Central memory CD8-positive, alpha-beta T cell (primary cell): ENCODE measurements around the gene TOLLIP.
"Not testable (repeated sequence)": the region's sequence is repeated elsewhere in the genome, so short reads cannot be mapped to it uniquely, and the experiment has no call there.

Experiments used
- ATAC-seq: fragments of 150-1000 bp; cut with Tn5 transposase; replicated peaks from 2 replicates; pipeline ENCODE4 v1.10.0; 2022; ENCODE audit warnings: mild to moderate bottlenecking, moderate FRiP score, moderate number of reproducible peaks; ENCODE audit not compliant: poor library complexity, severe bottlenecking; ENCODE audit errors: extremely low read depth
- DNase-seq, 2 donors: peaks; one replicate each; pipeline ENCODE4 v3.0.0; 2021; ENCODE audit warnings: low spot score in 2 of 2
- H3K27ac Mint-ChIP-seq: one replicate; pipeline ENCODE4 v1.8.0; 2022; ENCODE audit warnings: low read depth, mild to moderate bottlenecking, moderate library complexity, mixed read lengths
- H3K27me3 Mint-ChIP-seq: one replicate; pipeline ENCODE4 v1.8.0; 2022; ENCODE audit warnings: mixed read lengths
- H3K36me3 Mint-ChIP-seq: one replicate; pipeline ENCODE4 v1.8.0; 2022; ENCODE audit warnings: mild to moderate bottlenecking, moderate library complexity, mixed read lengths; ENCODE audit not compliant: insufficient read depth
- H3K4me1 Mint-ChIP-seq: one replicate; pipeline ENCODE4 v1.8.0; 2022; ENCODE audit warnings: mixed read lengths
- H3K4me3 Mint-ChIP-seq: one replicate; pipeline ENCODE4 v1.8.0; 2022; ENCODE audit warnings: mild to moderate bottlenecking, moderate library complexity, mixed read lengths
- H3K9me3 Mint-ChIP-seq: one replicate; pipeline ENCODE4 v1.8.0; 2022; ENCODE audit warnings: mixed read lengths

Gene TOLLIP

DNA sequence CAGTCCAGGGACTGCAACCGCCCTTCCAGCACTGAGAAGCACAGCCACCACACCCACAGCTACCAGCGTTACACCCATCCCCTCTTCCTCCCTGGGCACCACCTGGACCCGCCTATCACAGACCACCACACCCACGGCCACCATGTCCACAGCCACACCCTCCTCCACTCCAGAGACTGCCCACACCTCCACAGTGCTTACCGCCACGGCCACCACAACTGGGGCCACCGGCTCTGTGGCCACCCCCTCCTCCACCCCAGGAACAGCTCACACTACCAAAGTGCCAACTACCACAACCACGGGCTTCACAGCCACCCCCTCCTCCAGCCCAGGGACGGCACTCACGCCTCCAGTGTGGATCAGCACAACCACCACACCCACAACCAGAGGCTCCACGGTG, 66.7 kb downstream of the TOLLIP start:
- not testable (repeated sequence) for H3K4me1 Mint-ChIP-seq, H3K4me3 Mint-ChIP-seq, H3K27me3 Mint-ChIP-seq, H3K36me3 Mint-ChIP-seq, ATAC-seq, H3K27ac Mint-ChIP-seq, DNase-seq, H3K9me3 Mint-ChIP-seq

DNA sequence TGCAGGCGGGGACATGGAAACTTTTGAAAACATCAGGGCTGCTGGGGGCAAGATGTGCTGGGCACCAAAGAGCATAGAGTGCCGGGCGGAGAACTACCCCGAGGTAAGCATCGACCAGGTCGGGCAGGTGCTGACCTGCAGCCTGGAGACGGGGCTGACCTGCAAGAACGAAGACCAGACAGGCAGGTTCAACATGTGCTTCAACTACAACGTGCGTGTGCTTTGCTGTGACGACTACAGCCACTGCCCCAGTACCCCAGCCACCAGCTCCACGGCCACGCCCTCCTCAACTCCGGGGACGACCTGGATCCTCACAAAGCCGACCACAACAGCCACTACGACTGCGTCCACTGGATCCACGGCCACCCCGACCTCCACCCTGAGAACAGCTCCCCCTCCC, 67.1 kb downstream of the TOLLIP start:
- Mint-ChIP-seq H3K36me3 (no peaks in the 10 kb centered on the region), H3K4me3 (no peak overlapping the region), H3K9me3 (no peaks in the 10 kb centered on the region), H3K4me1 (no peaks in the 10 kb centered on the region), H3K27me3 (no peaks in the 10 kb centered on the region), H3K27ac (no peak overlapping the region)
- ATAC-seq: no peak
- DNase-seq: no peak

DNA sequence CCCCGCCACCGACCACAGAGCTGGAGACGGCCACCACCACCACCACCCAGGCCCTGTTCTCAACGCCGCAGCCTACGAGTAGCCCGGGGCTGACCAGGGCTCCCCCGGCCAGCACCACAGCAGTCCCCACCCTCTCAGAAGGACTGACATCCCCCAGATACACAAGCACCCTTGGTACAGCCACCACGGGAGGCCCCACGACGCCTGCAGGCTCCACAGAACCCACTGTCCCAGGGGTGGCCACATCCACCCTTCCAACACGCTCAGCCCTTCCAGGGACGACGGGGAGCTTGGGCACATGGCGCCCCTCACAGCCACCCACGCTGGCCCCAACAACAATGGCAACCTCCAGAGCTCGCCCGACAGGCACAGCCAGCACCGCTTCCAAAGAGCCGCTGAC, 67.7 kb downstream of the TOLLIP start:
- no peaks in the 10 kb centered on the region for H3K4me1 Mint-ChIP-seq
- ATAC-seq (no peak), DNase-seq (no peak)
- H3K27me3 Mint-ChIP-seq: no peaks in the 10 kb centered on the region
- H3K27ac Mint-ChIP-seq: no peak overlapping the region
- no peak overlapping the region for H3K4me3 Mint-ChIP-seq
- H3K36me3 Mint-ChIP-seq: no peaks in the 10 kb centered on the region
- no peaks in the 10 kb centered on the region for H3K9me3 Mint-ChIP-seq

DNA sequence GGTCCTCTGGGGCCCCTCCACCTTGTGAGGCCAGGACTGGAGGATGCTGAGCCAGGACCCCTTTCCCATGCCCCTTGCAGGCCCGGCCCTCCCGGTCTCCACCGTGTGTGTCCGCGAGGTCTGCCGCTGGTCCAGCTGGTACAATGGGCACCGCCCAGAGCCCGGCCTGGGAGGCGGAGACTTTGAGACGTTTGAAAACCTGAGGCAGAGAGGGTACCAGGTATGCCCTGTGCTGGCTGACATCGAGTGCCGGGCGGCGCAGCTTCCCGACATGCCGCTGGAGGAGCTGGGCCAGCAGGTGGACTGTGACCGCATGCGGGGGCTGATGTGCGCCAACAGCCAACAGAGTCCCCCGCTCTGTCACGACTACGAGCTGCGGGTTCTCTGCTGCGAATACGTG, 68.7 kb downstream of the TOLLIP start:
- no peak overlapping the region for H3K4me3 Mint-ChIP-seq
- no peaks in the 10 kb centered on the region for H3K36me3 Mint-ChIP-seq
- DNase-seq: no peak
- no peaks in the 10 kb centered on the region for H3K4me1 Mint-ChIP-seq
- no peaks in the 10 kb centered on the region for H3K27me3 Mint-ChIP-seq
- H3K27ac Mint-ChIP-seq: no peak overlapping the region
- ATAC-seq: no peak
- H3K9me3 Mint-ChIP-seq: no peaks in the 10 kb centered on the region

DNA sequence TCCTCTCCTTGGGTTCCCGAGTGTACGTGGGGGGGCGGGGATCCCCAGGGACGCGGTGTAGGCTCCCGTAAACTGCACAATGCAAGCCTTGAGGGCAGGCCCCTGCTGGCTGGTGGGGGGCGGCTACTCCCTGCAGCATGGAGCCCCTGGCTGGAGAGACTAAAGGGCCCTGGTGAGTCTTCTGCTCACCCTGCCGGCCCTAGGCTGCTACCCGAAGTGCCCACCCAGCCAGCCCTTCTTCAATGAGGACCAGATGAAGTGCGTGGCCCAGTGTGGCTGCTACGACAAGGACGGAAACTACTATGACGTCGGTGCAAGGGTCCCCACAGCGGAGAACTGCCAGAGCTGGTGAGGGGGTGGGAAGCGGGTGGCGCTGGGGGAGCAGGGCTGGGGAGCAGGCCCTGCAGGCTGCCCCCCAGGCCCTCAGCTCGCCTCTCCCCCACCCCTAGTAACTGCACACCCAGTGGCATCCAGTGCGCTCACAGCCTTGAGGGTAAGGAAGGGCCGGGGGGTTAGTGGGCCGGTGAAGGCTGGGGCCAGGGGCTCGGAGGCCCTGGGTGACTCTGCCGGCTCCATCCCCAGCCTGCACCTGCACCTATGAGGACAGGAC, 69.7 kb downstream of the TOLLIP start:
- H3K4me1 Mint-ChIP-seq: no peaks in the 10 kb centered on the region
- no peak overlapping the region for H3K4me3 Mint-ChIP-seq
- DNase-seq: no peak
- H3K9me3 Mint-ChIP-seq: no peaks in the 10 kb centered on the region
- H3K36me3 Mint-ChIP-seq: no peaks in the 10 kb centered on the region
- ATAC-seq: no peak
- no peak overlapping the region for H3K27ac Mint-ChIP-seq
- no peaks in the 10 kb centered on the region for H3K27me3 Mint-ChIP-seq

DNA sequence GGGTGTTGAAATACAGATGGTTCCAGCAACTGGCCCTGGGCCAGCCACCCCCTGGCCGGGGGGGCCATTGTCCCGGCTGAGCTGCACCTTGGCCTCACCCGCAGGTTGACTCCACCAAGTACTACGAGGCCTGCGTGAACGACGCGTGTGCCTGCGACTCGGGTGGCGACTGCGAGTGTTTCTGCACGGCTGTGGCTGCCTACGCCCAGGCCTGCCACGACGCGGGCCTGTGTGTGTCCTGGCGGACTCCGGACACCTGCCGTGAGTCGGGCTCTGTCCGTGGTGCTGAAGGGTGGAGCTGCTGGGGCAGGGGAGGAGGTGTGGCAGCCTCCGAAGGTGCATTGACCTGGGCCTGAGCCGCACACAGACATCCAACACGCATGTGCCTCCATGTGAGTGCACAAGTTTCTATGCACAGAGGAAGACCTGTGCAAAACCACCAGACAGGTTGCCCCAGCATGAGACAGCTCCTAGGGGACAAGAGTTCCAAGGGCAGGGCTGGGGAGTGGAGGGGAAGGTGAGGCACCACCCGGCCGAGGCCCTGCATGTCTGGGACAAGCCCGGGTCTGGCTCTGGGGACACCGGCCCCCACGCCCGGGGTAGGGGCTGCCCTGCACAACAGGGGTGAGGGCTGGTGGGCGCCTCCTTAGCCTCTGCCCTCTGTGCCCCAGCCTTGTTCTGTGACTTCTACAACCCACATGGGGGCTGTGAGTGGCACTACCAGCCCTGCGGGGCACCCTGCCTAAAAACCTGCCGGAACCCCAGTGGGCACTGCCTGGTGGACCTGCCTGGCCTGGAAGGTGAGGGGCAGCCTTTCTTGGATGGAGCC, 70.5 kb downstream of the TOLLIP start:
- Mint-ChIP-seq H3K4me3 (no peak overlapping the region), H3K27me3 (no peaks in the 10 kb centered on the region), H3K9me3 (no peaks in the 10 kb centered on the region), H3K4me1 (no peaks in the 10 kb centered on the region), H3K36me3 (no peaks in the 10 kb centered on the region), H3K27ac (no peak overlapping the region)
- DNase-seq (no peak), ATAC-seq (no peak)

DNA sequence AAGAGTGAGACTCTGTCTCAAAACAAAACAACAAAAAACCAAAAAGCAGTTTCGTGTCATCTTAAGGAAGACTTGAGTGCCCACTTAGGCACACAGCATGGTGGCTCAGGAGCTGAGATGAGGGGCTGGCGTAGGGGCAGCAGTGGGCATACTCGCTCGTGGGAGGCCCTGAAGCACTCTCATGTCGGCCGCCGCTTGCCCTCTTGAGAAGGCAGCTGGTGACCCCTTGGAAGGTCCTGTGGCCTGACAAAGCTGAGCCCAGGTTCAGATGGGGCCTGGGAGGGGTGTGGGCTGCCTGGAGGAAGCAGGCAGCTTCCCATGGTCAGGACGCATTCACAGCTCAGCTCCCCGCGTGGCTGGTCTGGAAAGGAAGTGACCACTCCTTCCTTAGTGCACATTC, 71.6 kb downstream of the TOLLIP start:
- no peak for ATAC-seq
- Mint-ChIP-seq H3K4me1 (no peaks in the 10 kb centered on the region), H3K4me3 (no peak overlapping the region), H3K27ac (no peak overlapping the region), H3K36me3 (no peaks in the 10 kb centered on the region), H3K27me3 (no peaks in the 10 kb centered on the region), H3K9me3 (no peaks in the 10 kb centered on the region)
- DNase-seq: no peak

DNA sequence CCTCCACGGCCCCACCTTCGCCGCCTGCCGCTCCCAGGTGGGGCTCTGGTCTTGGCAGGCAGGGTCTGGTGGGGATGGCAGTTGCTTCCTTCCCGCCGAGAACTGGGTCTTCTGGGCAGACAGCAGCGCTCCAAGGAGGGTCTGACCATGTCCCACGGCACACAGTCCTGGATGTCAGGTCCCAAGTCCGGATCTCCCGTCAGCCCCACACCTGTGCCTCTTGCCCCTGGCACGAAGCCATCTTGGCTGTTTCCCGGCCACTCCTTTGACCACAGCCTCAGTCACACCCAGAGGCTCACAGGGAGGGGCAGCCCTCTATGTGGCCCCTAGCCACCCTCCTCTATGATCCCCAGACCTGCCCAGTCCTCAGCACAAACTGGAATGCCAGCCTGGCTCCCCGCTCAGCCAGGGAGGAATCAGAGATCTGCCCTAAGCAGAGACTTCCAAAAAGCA, 72.3 kb downstream of the TOLLIP start:
- Mint-ChIP-seq H3K36me3 (no peaks in the 10 kb centered on the region), H3K9me3 (no peaks in the 10 kb centered on the region), H3K27ac (no peak overlapping the region), H3K4me1 (no peaks in the 10 kb centered on the region), H3K4me3 (no peak overlapping the region), H3K27me3 (no peaks in the 10 kb centered on the region)
- ATAC-seq (no peak), DNase-seq (no peak)

DNA sequence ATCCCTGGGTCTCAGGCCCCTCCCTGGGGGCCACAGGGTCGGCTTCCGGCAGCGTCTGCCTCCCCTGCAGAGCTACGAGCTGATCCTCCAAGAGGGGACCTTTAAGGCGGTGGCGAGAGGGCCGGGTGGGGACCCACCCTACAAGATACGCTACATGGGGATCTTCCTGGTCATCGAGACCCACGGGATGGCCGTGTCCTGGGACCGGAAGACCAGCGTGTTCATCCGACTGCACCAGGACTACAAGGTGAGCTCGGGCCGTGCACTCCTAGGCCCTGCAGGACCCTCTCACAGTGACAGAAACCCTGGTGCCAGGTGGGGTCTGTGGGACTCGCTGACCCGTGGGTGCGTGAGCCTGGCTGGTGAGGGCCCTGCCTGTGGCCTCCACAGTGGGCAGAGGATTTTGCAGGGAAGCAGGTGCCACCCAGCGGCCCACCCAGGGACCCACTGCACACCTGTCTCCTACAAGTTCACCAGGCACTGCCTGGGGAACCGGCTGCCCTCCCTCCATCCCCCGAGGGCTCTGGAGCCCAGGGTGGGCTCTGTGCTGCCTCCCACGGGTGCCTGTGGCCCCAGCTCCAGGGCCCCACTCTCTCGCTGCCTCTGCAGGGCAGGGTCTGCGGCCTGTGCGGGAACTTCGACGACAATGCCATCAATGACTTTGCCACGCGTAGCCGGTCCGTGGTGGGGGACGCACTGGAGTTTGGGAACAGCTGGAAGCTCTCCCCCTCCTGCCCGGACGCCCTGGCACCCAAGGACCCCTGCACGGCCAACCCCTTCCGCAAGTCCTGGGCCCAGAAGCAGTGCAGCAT, 72.9 kb downstream of the TOLLIP start:
- Mint-ChIP-seq H3K27me3 (no peaks in the 10 kb centered on the region), H3K36me3 (no peaks in the 10 kb centered on the region), H3K9me3 (no peaks in the 10 kb centered on the region), H3K27ac (no peak overlapping the region), H3K4me3 (no peak overlapping the region), H3K4me1 (no peaks in the 10 kb centered on the region)
- DNase-seq: no peak
- ATAC-seq: no peak

DNA sequence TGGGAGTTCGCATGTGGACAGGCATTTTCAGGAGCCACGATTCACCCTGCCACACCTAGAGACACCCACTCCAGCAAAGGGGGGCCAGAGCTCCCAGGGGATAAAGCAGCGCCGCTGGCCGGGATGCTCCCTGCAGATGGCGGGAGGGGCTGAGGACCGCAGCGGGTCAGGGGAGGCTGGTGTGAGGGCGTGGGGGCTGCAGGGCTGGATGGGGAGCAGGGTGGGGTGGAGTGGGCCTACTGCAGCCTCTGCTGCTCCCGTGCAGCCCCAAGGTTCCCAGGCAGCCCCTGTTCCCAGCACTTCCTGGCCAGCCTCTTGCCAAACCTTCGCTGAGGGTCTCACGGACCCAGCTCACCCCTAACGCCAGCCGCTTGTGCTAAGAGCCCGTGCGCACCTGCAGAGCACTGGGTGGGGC, 73.5 kb downstream of the TOLLIP start:
- H3K27me3 Mint-ChIP-seq: no peaks in the 10 kb centered on the region
- no peak overlapping the region for H3K4me3 Mint-ChIP-seq
- DNase-seq (no peak), ATAC-seq (no peak)
- H3K36me3 Mint-ChIP-seq: no peaks in the 10 kb centered on the region
- no peaks in the 10 kb centered on the region for H3K9me3 Mint-ChIP-seq
- H3K27ac Mint-ChIP-seq: no peak overlapping the region
- H3K4me1 Mint-ChIP-seq: no peaks in the 10 kb centered on the region

DNA sequence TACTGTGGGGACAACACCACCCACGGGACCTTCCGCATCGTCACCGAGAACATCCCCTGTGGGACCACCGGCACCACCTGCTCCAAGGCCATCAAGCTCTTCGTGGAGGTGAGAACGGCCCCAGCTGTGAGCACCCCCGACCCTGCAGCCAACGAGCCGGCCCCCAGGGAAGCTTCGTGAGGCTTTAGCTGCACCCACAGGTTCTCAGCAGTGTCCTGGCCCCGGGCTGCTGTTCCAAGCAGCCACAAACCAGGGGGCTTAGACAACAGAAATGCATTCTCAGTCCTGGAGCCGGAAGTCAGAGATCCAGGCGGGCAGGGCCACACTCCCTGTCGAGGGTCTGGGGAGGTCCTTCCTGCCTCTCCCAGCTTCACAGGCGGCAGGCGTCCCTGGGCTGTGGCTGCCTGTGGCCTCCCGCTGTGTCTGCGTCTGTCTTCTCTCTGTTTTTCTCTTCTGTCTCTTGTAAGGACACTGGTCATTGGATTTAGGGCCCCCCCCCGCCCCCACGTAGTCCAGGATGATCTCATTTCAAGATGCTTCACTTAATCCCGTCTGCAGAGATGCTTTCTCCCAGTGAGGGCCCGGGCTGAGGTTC, 74.0 kb downstream of the TOLLIP start:
- Mint-ChIP-seq H3K36me3 (no peaks in the 10 kb centered on the region), H3K27me3 (no peaks in the 10 kb centered on the region), H3K4me3 (no peak overlapping the region), H3K27ac (no peak overlapping the region), H3K9me3 (no peaks in the 10 kb centered on the region), H3K4me1 (no peaks in the 10 kb centered on the region)
- ATAC-seq (no peak), DNase-seq (no peak)

DNA sequence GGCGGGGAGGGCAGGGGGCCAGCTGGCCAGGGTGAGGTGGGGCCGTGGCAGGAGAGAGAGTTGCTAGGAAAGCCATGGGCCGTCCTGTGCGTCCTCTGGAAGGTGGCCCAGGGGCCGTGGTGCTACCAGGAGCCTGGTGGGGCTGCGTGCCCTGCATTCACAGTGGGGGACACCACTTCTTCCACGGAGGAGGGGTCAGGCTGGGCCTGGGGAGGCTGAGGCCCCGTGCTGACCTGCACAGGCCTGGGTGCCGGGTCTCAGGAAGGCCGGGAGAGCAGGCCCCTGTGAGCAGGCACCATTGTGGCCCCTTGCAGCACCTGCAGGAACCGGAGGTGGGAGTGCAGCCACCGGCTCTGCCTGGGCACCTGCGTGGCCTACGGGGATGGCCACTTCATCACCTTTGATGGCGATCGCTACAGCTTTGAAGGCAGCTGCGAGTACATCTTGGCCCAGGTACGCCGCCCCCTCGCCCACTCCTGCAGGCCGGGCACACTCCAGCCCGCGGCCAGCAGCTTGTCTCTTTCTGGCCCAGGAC, 74.6 kb downstream of the TOLLIP start:
- H3K27ac Mint-ChIP-seq: no peak overlapping the region
- no peak overlapping the region for H3K4me3 Mint-ChIP-seq
- no peaks in the 10 kb centered on the region for H3K27me3 Mint-ChIP-seq
- DNase-seq (no peak), ATAC-seq (no peak)
- no peaks in the 10 kb centered on the region for H3K36me3 Mint-ChIP-seq
- H3K9me3 Mint-ChIP-seq: no peaks in the 10 kb centered on the region
- H3K4me1 Mint-ChIP-seq: no peaks in the 10 kb centered on the region
